GM18508 (cell line): ENCODE data around the gene BLM.
"Not testable (repeated sequence)": the region's sequence is repeated elsewhere in the genome, so short reads cannot be mapped to it uniquely, and the experiment has no call there.

Experiments
- ATAC-seq: cut with Tn5 transposase; IDR thresholded peaks from one replicate; pipeline ENCODE4 v1.9.1; 2021; ENCODE audit warnings: moderate number of reproducible peaks; ENCODE audit not compliant: insufficient read depth, unreplicated experiment

Gene BLM

GRCh38 chr15:90816401-90817116 lies 99.4 kb downstream of the BLM start:
- ATAC-seq: no peak

GRCh38 chr15:90817117-90818057 lies 100.2 kb downstream of the BLM start:
- ATAC-seq: no peak

GRCh38 chr15:90818251-90819210 lies 101.4 kb downstream of the BLM start:
- no peak for ATAC-seq

- ATAC-seq: no peak
Observed at GRCh38 chr15:90819390-90819789, 102.2 kb downstream of the BLM start.

GRCh38 chr15:90819850-90820249 lies 102.7 kb downstream of the BLM start:
- no peak for ATAC-seq

- ATAC-seq: no peak
Observed at GRCh38 chr15:90820481-90820880, 103.3 kb downstream of the BLM start.

GRCh38 chr15:90822204-90822955 lies 105.2 kb downstream of the BLM start:
- ATAC-seq: no peak

- no peak for ATAC-seq
Observed at GRCh38 chr15:90823455-90823974, 106.4 kb downstream of the BLM start.

GRCh38 chr15:90825115-90825899 lies 108.2 kb downstream of the BLM start:
- not testable (repeated sequence) for ATAC-seq

GRCh38 chr15:90826206-90826885 lies 109.2 kb downstream of the BLM start:
- not testable (repeated sequence) for ATAC-seq

- ATAC-seq: no peak
Observed at GRCh38 chr15:90826886-90827435, 109.8 kb downstream of the BLM start.

- no peak for ATAC-seq
Observed at GRCh38 chr15:90828111-90828510, 111.0 kb downstream of the BLM start.

GRCh38 chr15:90829126-90829525 lies 112.0 kb downstream of the BLM start:
- ATAC-seq: no peak

- no peak for ATAC-seq
Observed at GRCh38 chr15:90829942-90830440, 112.8 kb downstream of the BLM start.

GRCh38 chr15:90834626-90835025 lies 117.5 kb downstream of the BLM start:
- no peak for ATAC-seq

GRCh38 chr15:90836296-90836871 lies 119.2 kb downstream of the BLM start:
- no peak for ATAC-seq

- ATAC-seq: no peak
Observed at GRCh38 chr15:90837094-90837493, 119.9 kb downstream of the BLM start.
